Adrenal gland (tissue), 12 donors: ENCODE measurements around the gene CDIPT. TPM values are rescaled to one million over a fixed set of nuclear protein-coding genes. Genes with fewer than 3 reads are reported as not detected.

Source experiments
- DNase-seq, 7 donors: peaks; one replicate each; pipeline ENCODE4 v3.0.0-alpha.2; 2019 to 2020
- H3K27ac ChIP-seq, 5 donors: fragments of 200-600 bp; sonication (generic) in 4 of 5; 1 replicate in 3 of 5; 2 replicates in 2 of 5; pipeline versions ENCODE4 v1.5.1 to v1.8.0; 2016 to 2020; ENCODE audit warnings: mild to moderate bottlenecking in 1 of 5
- H3K27me3 ChIP-seq: fragments of 200-600 bp; 2 replicates; pipeline ENCODE4 v1.8.0; 2021
- H3K36me3 ChIP-seq, 2 donors: fragments of 200-600 bp; replicated peaks in 1 of 2; 1 replicate in 1 of 2; 2 replicates in 1 of 2; pipeline versions ENCODE4 v1.5.1 to v1.8.0; 2018 to 2022
- H3K4me1 ChIP-seq, 2 donors: fragments of 200-600 bp; replicated peaks in 1 of 2; 1 replicate in 1 of 2; 2 replicates in 1 of 2; pipeline versions ENCODE4 v1.5.1 to v1.8.0; 2018 to 2021
- H3K4me3 ChIP-seq, 4 donors: fragments of 200-600 bp; sonication (generic) in 3 of 4; one replicate each; pipeline ENCODE4 v1.5.1; 2016 to 2018
- H3K9me3 ChIP-seq, 3 donors: fragments of 200-600 bp; sonication (generic) in 1 of 3; replicated peaks in 1 of 3; 1 replicate in 2 of 3; 2 replicates in 1 of 3; pipeline versions ENCODE4 v1.5.1 to v1.8.0; 2016 to 2021
- POLR2A ChIP-seq, 2 donors: fragments of 450-650 bp; IDR thresholded peaks; one replicate each; pipeline ENCODE4 v1.6.1; 2017; ENCODE audit warnings: antibody characterized with exemption in 2 of 2, mild to moderate bottlenecking in 2 of 2, moderate library complexity in 1 of 2
- WGBS, 4 donors: extraction: QIAGEN DNeasy Blood & Tissue Kit in 2 of 4; methylation state at CpG; one replicate each; pipeline versions ENCODE4 v1.1.5 to v1.1.7; 2013 to 2017; 5-methylcytosine and 5-hydroxymethylcytosine counted together
- intact Hi-C, 2 donors: fragments of 100-400 bp; cut with DNase I; formaldehyde crosslinking; loops; one replicate each; pipeline versions ENCODE4 v1.14.1 to v1.15.0; 2022 to 2023
- polyA plus RNA-seq, 3 donors: library from polyadenylated mRNA; stranded (reverse); fragments of 200-250 nt in 2 of 3; fragments of 350-450 nt in 1 of 3; fragmentation: Illumina TruSeq in 1 of 3; extraction: RNeasy Lipid Tissue Mini Kit (QIAGEN cat#74804) in 1 of 3; gene quantifications; one replicate each; pipeline ENCODE4 v1.2.3, GENCODE V29; 2013 to 2014
- total RNA-seq, 9 donors: library from RNA; depleted of rRNA in 4 of 9; stranded (reverse); fragments of >200 nt in 4 of 9; fragments of 120-200 nt in 1 of 9; fragmentation: NEBNext Ultra II Directional in 1 of 9; extraction: Animal tissue kit (Norgen Biotek cat#: 25700) in 1 of 9; gene quantifications; one replicate each; pipeline versions ENCODE4 v1.1.0 to v1.2.4, GENCODE V29; 2013 to 2023
- TF ChIP-seq, protein P1 (sequence below), 6 experiments: fragments of 450-650 bp in 4 of 6; fragments of 200-600 bp in 2 of 6; sonication (generic) in 1 of 6; IDR thresholded peaks; 1 replicate in 5 of 6; 2 replicates in 1 of 6; pipeline versions ENCODE4 v1.5.1 to v1.8.0; 2016 to 2021; ENCODE audit warnings: antibody characterized with exemption in 6 of 6, mild to moderate bottlenecking in 2 of 6, moderate library complexity in 1 of 6
- donor health status: healthy with polysubstance abuse.
- donor health status: Bipolar disorder and iron deficiency.
- donor health status: DM: yes; HTN: yes; CAD: no.
- donor health status: DM: no; HTN: no; CAD: no.
- donor health status: DM: no; HTN: no; CAD: no.
- donor health status: DM: yes; HTN: yes; CAD: no.

Gene CDIPT
- total and polyA plus RNA-seq, 12 donors: 44.9 to 203 (median 127) TPM

DNA sequence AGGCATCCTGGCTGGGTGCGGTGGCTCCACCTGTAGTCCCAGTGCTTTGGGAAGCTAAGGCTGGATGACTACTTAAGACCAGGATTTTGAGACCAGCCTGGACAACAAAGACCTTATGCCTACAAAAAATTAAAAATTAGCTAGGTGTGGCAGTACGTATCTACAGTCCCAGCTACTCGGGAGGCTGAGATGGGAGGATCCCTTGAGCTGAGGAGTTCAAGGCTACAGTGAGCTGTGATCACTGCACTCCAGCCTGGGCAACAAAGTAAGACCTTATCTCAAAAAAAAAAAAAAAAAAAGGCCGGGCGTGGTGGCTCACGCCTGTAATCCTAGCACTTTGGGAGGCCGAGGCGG is 36.7 kb downstream of the CDIPT start:
- peaks cover 0 to 17% of the 10 kb centered on the region in 2 donors for H3K36me3 ChIP-seq
- H3K4me3 ChIP-seq: peak overlapping the region in 1 of 4 donors; percentile 33
- no peaks in the 10 kb centered on the region for H3K9me3 ChIP-seq
- no peak for TF ChIP-seq POLR2A (IDR thresholded peaks at IDR 0.05)
- TF ChIP-seq, protein P1, sequence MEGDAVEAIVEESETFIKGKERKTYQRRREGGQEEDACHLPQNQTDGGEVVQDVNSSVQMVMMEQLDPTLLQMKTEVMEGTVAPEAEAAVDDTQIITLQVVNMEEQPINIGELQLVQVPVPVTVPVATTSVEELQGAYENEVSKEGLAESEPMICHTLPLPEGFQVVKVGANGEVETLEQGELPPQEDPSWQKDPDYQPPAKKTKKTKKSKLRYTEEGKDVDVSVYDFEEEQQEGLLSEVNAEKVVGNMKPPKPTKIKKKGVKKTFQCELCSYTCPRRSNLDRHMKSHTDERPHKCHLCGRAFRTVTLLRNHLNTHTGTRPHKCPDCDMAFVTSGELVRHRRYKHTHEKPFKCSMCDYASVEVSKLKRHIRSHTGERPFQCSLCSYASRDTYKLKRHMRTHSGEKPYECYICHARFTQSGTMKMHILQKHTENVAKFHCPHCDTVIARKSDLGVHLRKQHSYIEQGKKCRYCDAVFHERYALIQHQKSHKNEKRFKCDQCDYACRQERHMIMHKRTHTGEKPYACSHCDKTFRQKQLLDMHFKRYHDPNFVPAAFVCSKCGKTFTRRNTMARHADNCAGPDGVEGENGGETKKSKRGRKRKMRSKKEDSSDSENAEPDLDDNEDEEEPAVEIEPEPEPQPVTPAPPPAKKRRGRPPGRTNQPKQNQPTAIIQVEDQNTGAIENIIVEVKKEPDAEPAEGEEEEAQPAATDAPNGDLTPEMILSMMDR (IDR thresholded peaks at IDR 0.05): no peak
- 45 to 58% (median 49%) methylated on average over 5 to 8 of the region's 8 CpGs for WGBS, 4 donors
- H3K4me1 ChIP-seq: peaks cover 61 to 93% of the 10 kb centered on the region in 2 donors
- intact Hi-C loops: no loop called here
- no peaks in the 10 kb centered on the region for H3K27me3 ChIP-seq
- peak overlapping the region; percentile 86 to 97 (median 93) for H3K27ac ChIP-seq
- DNase-seq: peak in 4 of 7 donors; percentile 42 to 67 (median 55)

- no peaks in the 10 kb centered on the region for H3K27me3 ChIP-seq
- no peaks in the 10 kb centered on the region for H3K9me3 ChIP-seq
- peaks cover 65 to 90% of the 10 kb centered on the region in 2 donors for H3K4me1 ChIP-seq
- peak overlapping the region; percentile 86 to 97 (median 93) for H3K27ac ChIP-seq
- 34 to 56% (median 38%) methylated on average over 5 to 10 of the region's 10 CpGs for WGBS, 4 donors
- intact Hi-C loops: no loop called here
- H3K36me3 ChIP-seq: peaks cover 0 to 8% of the 10 kb centered on the region in 2 donors
- TF ChIP-seq POLR2A (IDR thresholded peaks at IDR 0.05): peak in 1 of 2 donors; percentile 11
- TF ChIP-seq, protein P1 (IDR thresholded peaks at IDR 0.05): no peak
- peak; percentile 67 to 83 (median 77) for DNase-seq
- peak overlapping the region in 1 of 4 donors; percentile 33 for H3K4me3 ChIP-seq
Observed at GRCh38 chr16:29825145-29826044, 37.6 kb downstream of the CDIPT start.

GRCh38 chr16:29824589-29825144 is 38.4 kb downstream of the CDIPT start:
- no peaks in the 10 kb centered on the region for H3K9me3 ChIP-seq
- H3K4me3 ChIP-seq: peak overlapping the region in 1 of 4 donors; percentile 33
- TF ChIP-seq POLR2A (IDR thresholded peaks at IDR 0.05): peak in 1 of 2 donors; percentile 90
- TF ChIP-seq, protein P1 (IDR thresholded peaks at IDR 0.05): no peak
- peak in 5 of 7 donors; percentile 47 to 66 (median 56) for DNase-seq
- peaks cover 0 to 1% of the 10 kb centered on the region in 2 donors for H3K36me3 ChIP-seq
- peak overlapping the region; percentile 86 to 97 (median 93) for H3K27ac ChIP-seq
- WGBS, 4 donors: 17 to 32% (median 28%) methylated on average over 7 of the region's 7 CpGs
- intact Hi-C loops: no loop called here
- H3K27me3 ChIP-seq: no peaks in the 10 kb centered on the region
- peaks cover 65 to 91% of the 10 kb centered on the region in 2 donors for H3K4me1 ChIP-seq

DNA sequence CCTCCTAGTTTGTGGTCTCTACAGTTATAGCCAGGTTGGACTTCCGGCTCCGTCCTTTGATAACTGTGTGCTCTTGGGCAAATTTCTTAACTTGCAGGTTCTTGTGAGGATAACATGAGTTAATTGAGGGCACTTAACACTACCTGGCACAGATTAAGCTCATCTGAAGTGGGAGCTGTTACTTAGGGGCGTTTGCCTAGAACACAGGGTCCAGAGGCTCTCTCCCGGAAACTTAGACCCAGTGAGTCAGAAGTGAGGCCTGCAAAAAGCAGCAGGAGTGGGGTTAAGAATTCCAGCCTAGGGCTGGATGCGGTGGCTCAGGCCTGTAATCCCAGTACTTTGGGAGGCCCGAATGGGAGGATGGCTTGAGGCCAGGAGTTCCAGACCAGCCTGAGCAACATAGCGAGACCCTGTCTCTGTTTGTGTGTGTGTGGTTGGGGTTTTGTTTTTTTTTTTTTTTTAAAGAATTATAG is 41.3 kb downstream of the CDIPT start:
- Histone ChIP-seq H3K36me3 (peaks cover 0 to 17% of the 10 kb centered on the region in 2 donors), H3K27me3 (no peaks in the 10 kb centered on the region), H3K4me3 (peak overlapping the region in 3 of 4 donors; percentile 51 to 78 (median 74)), H3K4me1 (peaks cover 64 to 89% of the 10 kb centered on the region in 2 donors), H3K9me3 (no peaks in the 10 kb centered on the region), H3K27ac (peak overlapping the region; percentile 71 to 96 (median 91))
- TF ChIP-seq POLR2A (IDR thresholded peaks at IDR 0.05): peak in 1 of 2 donors; percentile 4
- TF ChIP-seq, protein P1 (IDR thresholded peaks at IDR 0.05): no peak
- peak in 5 of 7 donors; percentile 52 to 62 (median 57) for DNase-seq
- 21 to 26% (median 25%) methylated on average over 7 of the region's 7 CpGs for WGBS, 4 donors
- intact Hi-C loops: no loop called here
